Breast epithelium (tissue), 4 donors: ENCODE results near the gene PPM1F. TPM values are rescaled to one million over a fixed set of nuclear protein-coding genes. Genes with fewer than 3 reads are reported as not detected.
"Not testable (repeated sequence)": the region's sequence is repeated elsewhere in the genome, so short reads cannot be mapped to it uniquely, and the experiment has no call there.

Source experiments
- DNase-seq, 2 donors: peaks; one replicate each; pipeline ENCODE4 v3.0.0-alpha.2; 2019; ENCODE audit warnings: low spot score in 2 of 2
- H3K27ac ChIP-seq, 2 donors: fragments of 200-600 bp; sonication (generic) in 1 of 2; one replicate each; pipeline ENCODE4 v1.5.1; 2016 to 2019; ENCODE audit warnings: mild to moderate bottlenecking in 1 of 2
- H3K27me3 ChIP-seq, 2 donors: fragments of 200-600 bp; sonication (generic) in 1 of 2; one replicate each; pipeline versions ENCODE4 v1.5.1 to v1.6.0; 2017 to 2019; ENCODE audit warnings: control low read depth in 1 of 2, mild to moderate bottlenecking in 1 of 2
- H3K36me3 ChIP-seq: fragments of 200-600 bp; one replicate; pipeline ENCODE4 v1.5.1; 2019
- H3K4me1 ChIP-seq, 2 donors: fragments of 200-600 bp; sonication (generic); one replicate each; pipeline ENCODE4 v1.5.1; 2016 to 2019; ENCODE audit warnings: control low read depth in 1 of 2
- H3K4me3 ChIP-seq, 3 donors: fragments of 200-600 bp; sonication (generic); 1 replicate in 2 of 3; 2 replicates in 1 of 3; pipeline ENCODE4 v1.5.1; 2016 to 2019; ENCODE audit warnings: mild to moderate bottlenecking in 3 of 3, moderate library complexity in 2 of 3
- H3K9me3 ChIP-seq, 2 donors: fragments of 200-600 bp; sonication (generic) in 1 of 2; one replicate each; pipeline ENCODE4 v1.5.1; 2016 to 2019; ENCODE audit warnings: control low read depth in 1 of 2
- POLR2A ChIP-seq: fragments of 450-650 bp; IDR thresholded peaks from one replicate; pipeline ENCODE4 v1.6.1; 2016; ENCODE audit warnings: antibody characterized with exemption, mild to moderate bottlenecking, moderate library complexity
- POLR2AphosphoS5 ChIP-seq, 3 donors: sonication (generic); formaldehyde crosslinking; IDR thresholded peaks; one replicate each; pipeline ENCODE4 v1.6.1; 2017; ENCODE audit warnings: antibody characterized with exemption in 3 of 3
- intact Hi-C: fragments of 100-400 bp; cut with DNase I; formaldehyde crosslinking; loops from one replicate; pipeline ENCODE4 v1.15.1; 2023; ENCODE audit warnings: low total_unique reads
- total RNA-seq, 3 donors: library from RNA; depleted of rRNA; stranded (reverse); fragments of >200 nt; gene quantifications; one replicate each; pipeline ENCODE4 v1.1.0, GENCODE V29; 2016
- TF ChIP-seq, protein P1 (sequence below), 3 donors: fragments of 450-650 bp; IDR thresholded peaks; one replicate each; pipeline ENCODE4 v1.5.1; 2016 to 2017; ENCODE audit warnings: antibody characterized with exemption in 3 of 3, mild to moderate bottlenecking in 3 of 3, moderate library complexity in 3 of 3

The PPM1F gene
- total RNA-seq, 3 donors from 2014 or later: 24.3 to 45.2 (median 28.1) TPM

DNA sequence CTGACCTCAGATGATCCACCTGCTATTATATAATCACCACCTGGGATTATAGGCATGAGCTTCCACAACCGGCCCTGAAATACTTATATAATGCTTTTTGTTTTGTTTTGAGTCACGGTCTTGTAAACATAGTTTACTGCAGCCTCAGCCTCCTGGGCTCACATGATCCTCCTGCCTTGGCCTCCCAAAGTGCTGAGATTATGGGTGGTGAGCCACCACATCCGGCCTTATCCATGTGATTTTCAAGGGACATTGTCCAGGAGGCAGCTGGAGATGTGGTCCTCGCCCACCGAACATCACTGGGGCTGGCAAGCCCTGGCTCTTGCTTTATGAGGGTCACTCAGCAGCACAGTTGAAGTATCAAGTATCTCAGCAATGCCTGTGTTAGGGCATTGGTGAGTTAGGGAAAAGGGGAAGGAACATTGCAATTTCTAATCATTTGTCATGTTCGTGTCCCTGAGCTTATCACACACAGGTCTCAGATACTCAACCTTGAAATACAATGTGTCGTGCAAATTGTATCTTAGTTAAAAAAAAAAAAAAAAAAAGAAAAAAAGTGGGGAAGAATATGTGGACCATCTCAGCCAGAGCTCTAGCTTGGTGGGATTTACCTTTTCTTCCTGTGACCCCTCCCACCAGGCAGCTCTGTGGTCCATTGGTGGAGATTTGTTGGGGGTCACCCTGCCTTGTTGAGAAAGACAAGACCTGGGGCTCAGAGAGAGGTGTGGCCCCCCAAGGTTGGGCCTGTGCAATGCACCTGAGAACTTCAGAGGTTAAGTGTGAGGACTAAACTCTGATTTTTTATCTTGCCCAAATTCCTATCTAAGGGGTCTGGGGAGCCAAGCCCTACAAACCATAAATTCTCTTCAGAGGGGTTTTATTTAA, 44.8 kb downstream of the PPM1F start:
- no peaks in the 10 kb centered on the region for H3K4me1 ChIP-seq
- H3K9me3 ChIP-seq: no peaks in the 10 kb centered on the region
- intact Hi-C loops: no loop called here
- no peaks in the 10 kb centered on the region for H3K27me3 ChIP-seq
- no peak overlapping the region for H3K27ac ChIP-seq
- H3K36me3 ChIP-seq: no peaks in the 10 kb centered on the region
- no peak overlapping the region for H3K4me3 ChIP-seq
- DNase-seq: peak in 1 of 2 donors; percentile 36
- no peak for TF ChIP-seq POLR2AphosphoS5 (IDR thresholded peaks at IDR 0.05)
- TF ChIP-seq, protein P1, sequence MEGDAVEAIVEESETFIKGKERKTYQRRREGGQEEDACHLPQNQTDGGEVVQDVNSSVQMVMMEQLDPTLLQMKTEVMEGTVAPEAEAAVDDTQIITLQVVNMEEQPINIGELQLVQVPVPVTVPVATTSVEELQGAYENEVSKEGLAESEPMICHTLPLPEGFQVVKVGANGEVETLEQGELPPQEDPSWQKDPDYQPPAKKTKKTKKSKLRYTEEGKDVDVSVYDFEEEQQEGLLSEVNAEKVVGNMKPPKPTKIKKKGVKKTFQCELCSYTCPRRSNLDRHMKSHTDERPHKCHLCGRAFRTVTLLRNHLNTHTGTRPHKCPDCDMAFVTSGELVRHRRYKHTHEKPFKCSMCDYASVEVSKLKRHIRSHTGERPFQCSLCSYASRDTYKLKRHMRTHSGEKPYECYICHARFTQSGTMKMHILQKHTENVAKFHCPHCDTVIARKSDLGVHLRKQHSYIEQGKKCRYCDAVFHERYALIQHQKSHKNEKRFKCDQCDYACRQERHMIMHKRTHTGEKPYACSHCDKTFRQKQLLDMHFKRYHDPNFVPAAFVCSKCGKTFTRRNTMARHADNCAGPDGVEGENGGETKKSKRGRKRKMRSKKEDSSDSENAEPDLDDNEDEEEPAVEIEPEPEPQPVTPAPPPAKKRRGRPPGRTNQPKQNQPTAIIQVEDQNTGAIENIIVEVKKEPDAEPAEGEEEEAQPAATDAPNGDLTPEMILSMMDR (IDR thresholded peaks at IDR 0.05): no peak
- TF ChIP-seq POLR2A: no peak

DNA sequence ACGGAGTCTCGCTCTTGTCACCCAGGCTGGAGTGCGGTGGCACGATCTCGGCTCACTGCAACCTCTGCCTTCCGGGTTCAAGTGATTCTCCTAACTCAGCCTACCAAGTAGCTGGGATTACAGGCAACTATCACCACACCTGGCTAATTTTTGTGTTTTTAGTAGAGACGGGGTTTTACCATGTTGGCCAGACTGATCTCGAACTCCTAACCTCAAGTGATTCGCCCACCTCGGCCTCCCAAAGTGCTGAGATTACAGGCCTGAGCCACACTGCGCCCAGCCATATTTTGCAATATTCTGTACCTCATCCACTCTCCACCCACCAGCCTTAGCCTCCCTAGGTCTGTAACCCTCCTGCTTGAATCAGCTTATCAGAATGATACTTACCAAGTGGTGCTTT, 47.4 kb downstream of the PPM1F start:
- not testable (repeated sequence) for H3K4me1 ChIP-seq, H3K27me3 ChIP-seq, H3K9me3 ChIP-seq, H3K27ac ChIP-seq, H3K4me3 ChIP-seq, H3K36me3 ChIP-seq
- intact Hi-C loops: loop anchor here (2.0 kb wide), 1 partner anchor 48 kb away; no protein-coding TSS in a partner anchor
- peak in 1 of 2 donors; percentile 39 for DNase-seq

- TF ChIP-seq POLR2A: no peak
- TF ChIP-seq, protein P1 (IDR thresholded peaks at IDR 0.05): no peak
- TF ChIP-seq POLR2AphosphoS5 (IDR thresholded peaks at IDR 0.05): no peak
- H3K27me3 ChIP-seq: no peaks in the 10 kb centered on the region
- intact Hi-C loops: loop anchor here (2.0 kb wide), 1 partner anchor 48 kb away; no protein-coding TSS in a partner anchor
- DNase-seq: peak in 1 of 2 donors; percentile 9
- H3K9me3 ChIP-seq: no peaks in the 10 kb centered on the region
- H3K36me3 ChIP-seq: no peaks in the 10 kb centered on the region
- H3K4me3 ChIP-seq: no peak overlapping the region
- no peaks in the 10 kb centered on the region for H3K4me1 ChIP-seq
- no peak overlapping the region for H3K27ac ChIP-seq
These were observed 48.3 kb downstream of the PPM1F start for GRCh38 chr22:21904250-21904789.

DNA sequence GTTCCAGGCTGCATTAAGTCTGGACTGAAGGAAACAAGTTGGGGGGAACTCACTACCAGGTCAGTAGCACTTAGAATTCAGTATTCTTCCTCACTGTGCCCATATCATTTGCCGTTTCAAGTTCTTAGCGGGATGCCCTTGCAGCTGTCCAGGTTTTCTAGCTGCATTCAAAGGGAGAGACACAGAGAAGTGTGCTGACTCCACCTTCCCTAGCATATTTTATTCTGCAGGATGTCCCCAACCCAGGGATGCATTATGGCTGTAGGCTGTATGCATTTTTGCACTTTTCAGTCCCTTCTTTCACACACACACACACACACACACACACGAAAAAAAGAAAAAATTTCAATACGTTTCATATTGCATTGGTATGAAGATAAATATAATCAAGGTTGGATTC, 49.4 kb downstream of the PPM1F start:
- H3K27me3 ChIP-seq: no peaks in the 10 kb centered on the region
- intact Hi-C loops: no loop called here
- TF ChIP-seq, protein P1 (IDR thresholded peaks at IDR 0.05): no peak
- TF ChIP-seq POLR2AphosphoS5 (IDR thresholded peaks at IDR 0.05): no peak
- TF ChIP-seq POLR2A: no peak

DNA sequence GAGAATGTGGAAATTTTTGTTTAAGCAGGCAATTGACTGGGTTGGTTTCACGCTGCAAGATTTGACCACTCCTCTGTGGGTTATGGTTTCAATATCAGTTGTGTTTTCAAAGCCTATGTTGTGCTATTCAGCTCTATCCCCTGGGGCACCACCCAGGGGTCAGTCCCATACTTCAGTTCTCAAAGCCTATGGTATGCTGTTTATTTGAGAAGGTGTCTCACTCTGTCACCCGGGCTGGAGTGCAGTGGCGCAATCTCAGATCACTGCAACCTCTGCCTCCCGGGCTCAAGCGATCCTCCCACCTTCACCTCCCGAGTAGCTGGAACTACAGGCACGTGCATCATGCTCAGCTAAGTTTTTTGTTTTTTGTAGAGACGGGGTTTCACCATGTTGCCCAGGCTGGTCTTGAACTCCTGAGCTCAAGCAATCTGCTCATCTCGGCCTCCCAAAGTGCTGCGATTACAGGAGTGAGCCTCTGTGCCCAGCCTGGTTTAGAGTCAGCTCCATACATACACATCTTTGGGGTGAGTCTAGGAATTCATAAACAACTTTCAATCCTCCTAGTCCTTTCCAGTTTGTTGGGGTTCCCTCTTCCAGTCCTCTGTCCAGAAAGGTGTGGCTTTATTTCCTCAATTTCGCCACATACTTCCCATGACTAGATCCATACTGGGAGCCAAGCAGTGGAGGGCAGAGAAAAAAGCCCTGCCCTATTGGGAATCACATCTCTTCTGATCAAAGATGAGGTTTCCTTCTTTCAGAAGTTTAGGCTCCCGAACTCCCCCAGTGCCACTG, 50.2 kb downstream of the PPM1F start:
- Histone ChIP-seq H3K27me3 (no peaks in the 10 kb centered on the region), H3K9me3 (no peaks in the 10 kb centered on the region), H3K4me1 (no peaks in the 10 kb centered on the region), H3K27ac (no peak overlapping the region), H3K36me3 (no peaks in the 10 kb centered on the region), H3K4me3 (no peak overlapping the region)
- DNase-seq: peak in 1 of 2 donors; percentile 9
- intact Hi-C loops: no loop called here
- TF ChIP-seq POLR2A (no peak), POLR2AphosphoS5 (IDR thresholded peaks at IDR 0.05) (no peak)
- TF ChIP-seq, protein P1 (IDR thresholded peaks at IDR 0.05): no peak

More for the DNA sequence above, 49.4 kb downstream of the PPM1F start:
- Histone ChIP-seq H3K4me1 (no peaks in the 10 kb centered on the region), H3K9me3 (no peaks in the 10 kb centered on the region), H3K36me3 (no peaks in the 10 kb centered on the region), H3K4me3 (no peak overlapping the region), H3K27ac (no peak overlapping the region)
- DNase-seq: no peak
